GM12874 (cell line): ENCODE measurements around the gene ANXA8.

ENCODE experiments used
- CTCF ChIP-seq: IDR thresholded peaks from 2 replicates; pipeline ENCODE4 v1.5.1; 2011; ENCODE audit warnings: low read depth, mild to moderate bottlenecking, control low read depth, low read length, moderate library complexity; ENCODE audit not compliant: insufficient read depth

Gene ANXA8

GRCh38 chr10:47451273-47451997 is 32.5 kb downstream of the ANXA8 start:
- no peak for TF ChIP-seq CTCF

- TF ChIP-seq CTCF = no peak
These were observed 33.5 kb downstream of the ANXA8 start for GRCh38 chr10:47450442-47450841.

- TF ChIP-seq CTCF = no peak
These were observed 33.9 kb downstream of the ANXA8 start for GRCh38 chr10:47449979-47450378.

GRCh38 chr10:47449102-47449978 is 34.6 kb downstream of the ANXA8 start:
- TF ChIP-seq CTCF = no peak

- no peak for TF ChIP-seq CTCF
These were observed 36.2 kb downstream of the ANXA8 start for GRCh38 chr10:47447705-47448104.

- TF ChIP-seq CTCF = no peak
These were observed 36.7 kb downstream of the ANXA8 start for GRCh38 chr10:47447209-47447608.

- TF ChIP-seq CTCF = no peak
These were observed 38.2 kb downstream of the ANXA8 start for GRCh38 chr10:47445720-47446119.
